Bronchial epithelial cell (primary cell): Measurements from ENCODE around the gene TCEAL9. TPM values are rescaled to one million over a fixed set of nuclear protein-coding genes. Genes with fewer than 3 reads are reported as not detected.
"Not testable (repeated sequence)": the region's sequence is repeated elsewhere in the genome, so short reads cannot be mapped to it uniquely, and the experiment has no call there.

Experiments
- DNase-seq: peaks from one replicate; pipeline ENCODE4 v3.0.0-alpha.2; 2010; ENCODE audit warnings: low read depth
- FAIRE-seq: peaks from 2 replicates; lab custom pipeline; 2011; peaks lifted over from hg19 to GRCh38; lab: Jason Lieb, UNC
- H3K27me3 ChIP-seq: 2 replicates; pipeline ENCODE4 v1.5.1; 2011; ENCODE audit warnings: low read length; ENCODE audit not compliant: control insufficient read depth, insufficient read depth
- H3K36me3 ChIP-seq: 2 replicates; pipeline ENCODE4 v1.5.1; 2011; ENCODE audit warnings: low read length; ENCODE audit not compliant: control insufficient read depth, insufficient read depth
- H3K4me3 ChIP-seq: 2 replicates; pipeline ENCODE4 v1.5.1; 2011; ENCODE audit warnings: mild to moderate bottlenecking, low read depth, low read length, control low read depth
- total RNA-seq: library from RNA; depleted of rRNA; stranded (reverse); fragments of >200 nt; gene quantifications from 2 replicates; pipeline ENCODE4 v1.2.1, GENCODE V29; 2014
- TF ChIP-seq, protein P1 (sequence below): IDR thresholded peaks from 2 replicates; pipeline ENCODE4 v1.5.1; 2011; ENCODE audit warnings: mild to moderate bottlenecking, moderate library complexity, low read length, control low read depth, inconsistent platforms; ENCODE audit not compliant: insufficient read depth, severe bottlenecking

The TCEAL9 gene
- total RNA-seq, 1 donor from 2014 or later, result 46.6 TPM

DNA sequence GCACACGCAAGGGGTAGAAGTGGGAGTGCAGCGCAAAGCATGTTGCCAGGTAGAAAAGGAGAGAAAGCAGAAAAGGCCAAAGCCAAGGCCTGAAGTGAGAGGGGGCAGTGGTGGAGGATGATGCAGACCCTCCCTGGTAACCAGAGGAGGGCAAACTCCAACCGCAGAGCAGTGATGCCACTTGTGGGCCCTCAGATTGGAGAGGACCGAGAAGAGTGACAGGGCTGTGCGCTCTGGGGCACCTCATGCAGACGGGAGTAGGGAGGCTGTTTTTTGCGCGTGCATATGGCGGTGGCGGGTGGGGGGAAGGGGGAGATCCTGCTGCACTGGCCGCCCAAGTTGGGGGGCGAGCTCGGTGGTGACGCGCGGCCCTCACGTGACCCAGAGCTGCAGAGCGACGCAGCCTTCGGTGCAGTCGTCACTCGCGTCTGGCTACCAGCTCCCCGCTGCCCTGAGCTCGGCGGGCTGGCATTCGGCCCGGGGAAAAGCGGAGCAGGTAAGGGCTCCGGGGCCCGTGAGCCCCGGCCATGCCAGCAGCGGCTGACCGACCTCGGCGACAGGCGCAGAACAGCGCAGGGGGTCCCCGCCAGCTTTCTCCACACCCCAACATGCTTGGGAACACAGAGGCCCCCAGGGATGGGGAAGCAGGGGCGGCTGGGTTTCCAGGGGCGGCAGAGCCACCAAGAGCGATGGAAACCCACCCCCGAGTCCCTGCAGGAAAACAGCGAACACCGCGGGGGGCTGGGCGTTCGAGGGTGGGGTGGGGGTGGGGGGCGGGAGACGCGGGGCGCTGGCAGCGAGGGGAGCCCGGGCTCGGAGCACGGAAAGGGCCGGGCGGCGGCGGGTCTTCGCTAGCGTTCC is 20.0 kb downstream of the TCEAL9 start, which contains the start of gene BEX3:
TSS of gene BEX3 (plus strand) at position 421 of the 861 bp plus-strand sequence. CDS start 984 bp downstream, outside the sequence.
- Histone ChIP-seq H3K4me3 (peak within 1 kb of the TSS; percentile 62), H3K27me3 (no peaks in the 10 kb centered on the region), H3K36me3 (no peaks in the 10 kb centered on the region)
- TF ChIP-seq, protein P1, sequence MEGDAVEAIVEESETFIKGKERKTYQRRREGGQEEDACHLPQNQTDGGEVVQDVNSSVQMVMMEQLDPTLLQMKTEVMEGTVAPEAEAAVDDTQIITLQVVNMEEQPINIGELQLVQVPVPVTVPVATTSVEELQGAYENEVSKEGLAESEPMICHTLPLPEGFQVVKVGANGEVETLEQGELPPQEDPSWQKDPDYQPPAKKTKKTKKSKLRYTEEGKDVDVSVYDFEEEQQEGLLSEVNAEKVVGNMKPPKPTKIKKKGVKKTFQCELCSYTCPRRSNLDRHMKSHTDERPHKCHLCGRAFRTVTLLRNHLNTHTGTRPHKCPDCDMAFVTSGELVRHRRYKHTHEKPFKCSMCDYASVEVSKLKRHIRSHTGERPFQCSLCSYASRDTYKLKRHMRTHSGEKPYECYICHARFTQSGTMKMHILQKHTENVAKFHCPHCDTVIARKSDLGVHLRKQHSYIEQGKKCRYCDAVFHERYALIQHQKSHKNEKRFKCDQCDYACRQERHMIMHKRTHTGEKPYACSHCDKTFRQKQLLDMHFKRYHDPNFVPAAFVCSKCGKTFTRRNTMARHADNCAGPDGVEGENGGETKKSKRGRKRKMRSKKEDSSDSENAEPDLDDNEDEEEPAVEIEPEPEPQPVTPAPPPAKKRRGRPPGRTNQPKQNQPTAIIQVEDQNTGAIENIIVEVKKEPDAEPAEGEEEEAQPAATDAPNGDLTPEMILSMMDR, result no peak
- DNase-seq (no peak), FAIRE-seq (no peak)

DNA sequence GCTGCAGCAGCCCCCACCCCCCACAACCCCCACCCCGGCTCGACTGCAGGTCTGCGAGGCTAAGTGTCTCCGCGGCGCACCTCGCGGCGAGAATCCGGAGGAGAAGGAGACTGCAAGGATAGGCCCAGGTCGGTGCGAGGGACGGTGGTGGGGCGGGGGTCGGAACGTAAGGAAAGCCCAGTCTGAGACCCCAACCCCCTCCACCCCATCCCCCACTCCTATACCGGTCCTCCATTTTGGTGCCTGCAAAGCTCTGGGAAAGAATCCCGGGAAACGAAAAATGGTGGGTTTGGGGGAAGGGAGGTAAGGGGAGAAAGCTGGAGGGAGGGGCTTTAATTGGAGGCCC is 20.6 kb downstream of the TCEAL9 start:
- no peak for FAIRE-seq
- Histone ChIP-seq H3K36me3 (no peaks in the 10 kb centered on the region), H3K4me3 (peak overlapping the region; percentile 62), H3K27me3 (no peaks in the 10 kb centered on the region)
- TF ChIP-seq, protein P1, result no peak
- no peak for DNase-seq

DNA sequence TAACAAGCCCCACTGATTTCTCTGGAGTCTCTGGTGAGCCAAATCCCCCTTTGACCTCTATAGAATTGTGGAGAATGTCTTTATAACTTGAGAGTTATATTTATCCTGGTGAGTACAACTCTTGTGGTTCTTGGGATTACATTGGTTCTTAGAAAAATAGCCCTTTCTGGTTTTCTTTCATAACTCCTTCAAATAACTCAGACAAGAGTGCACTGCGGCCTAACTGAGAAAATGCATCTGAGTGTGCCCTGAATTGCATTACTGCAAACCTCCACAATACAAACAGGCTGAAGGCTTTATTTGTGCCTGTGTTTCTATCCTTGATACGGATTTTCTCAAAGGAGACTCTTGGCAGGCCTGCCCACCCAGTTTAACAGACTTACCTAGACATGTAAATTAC is 22.7 kb downstream of the TCEAL9 start:
- FAIRE-seq (no peak), DNase-seq (no peak)
- no peaks in the 10 kb centered on the region for H3K27me3 ChIP-seq
- no peak overlapping the region for H3K4me3 ChIP-seq
- no peaks in the 10 kb centered on the region for H3K36me3 ChIP-seq
- TF ChIP-seq, protein P1, result no peak

DNA sequence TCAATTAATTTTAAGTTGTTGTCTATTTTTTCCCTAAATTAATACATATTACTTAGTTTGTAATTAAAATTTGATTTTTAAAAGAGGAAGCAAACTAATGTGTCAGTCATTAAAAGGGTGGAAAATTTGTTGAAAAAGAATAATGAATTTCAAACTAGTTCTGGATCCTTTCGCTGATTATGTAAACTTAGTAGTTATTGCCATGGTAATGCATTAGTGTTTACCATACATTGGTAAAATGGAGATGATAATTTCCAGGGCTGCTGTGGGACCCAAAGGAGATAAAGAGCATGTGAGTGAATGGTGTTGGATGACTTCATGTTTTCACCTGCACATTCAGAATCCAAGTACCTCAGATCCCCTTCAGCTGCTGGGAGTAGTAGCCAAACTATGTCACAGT is 26.6 kb downstream of the TCEAL9 start:
- no peak for DNase-seq
- H3K27me3 ChIP-seq, result no peaks in the 10 kb centered on the region
- FAIRE-seq, result peak; percentile 87
- no peak overlapping the region for H3K4me3 ChIP-seq
- H3K36me3 ChIP-seq, result no peaks in the 10 kb centered on the region
- TF ChIP-seq, protein P1, result no peak

DNA sequence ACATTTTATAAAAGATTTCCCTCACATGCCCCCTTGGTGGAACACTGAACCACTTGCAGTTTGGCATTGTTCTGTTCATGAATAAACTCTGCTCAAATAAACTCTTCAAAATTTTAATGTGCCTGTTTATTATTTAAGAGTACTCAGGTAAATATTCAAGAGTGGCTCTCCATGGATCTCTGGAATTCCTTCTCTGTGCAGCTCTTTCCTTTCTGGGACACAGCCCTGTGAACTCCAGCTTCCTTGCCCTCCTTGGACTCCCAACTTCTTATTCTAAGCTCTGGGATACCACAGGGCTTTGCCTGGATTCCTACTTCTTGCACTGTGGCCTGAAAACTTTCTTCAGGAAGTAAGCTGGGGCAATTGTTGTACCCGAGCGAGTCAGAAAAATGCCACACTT is 28.4 kb downstream of the TCEAL9 start:
- TF ChIP-seq, protein P1, result no peak
- FAIRE-seq (no peak), DNase-seq (no peak)
- Histone ChIP-seq H3K27me3 (no peaks in the 10 kb centered on the region), H3K36me3 (no peaks in the 10 kb centered on the region), H3K4me3 (no peak overlapping the region)

DNA sequence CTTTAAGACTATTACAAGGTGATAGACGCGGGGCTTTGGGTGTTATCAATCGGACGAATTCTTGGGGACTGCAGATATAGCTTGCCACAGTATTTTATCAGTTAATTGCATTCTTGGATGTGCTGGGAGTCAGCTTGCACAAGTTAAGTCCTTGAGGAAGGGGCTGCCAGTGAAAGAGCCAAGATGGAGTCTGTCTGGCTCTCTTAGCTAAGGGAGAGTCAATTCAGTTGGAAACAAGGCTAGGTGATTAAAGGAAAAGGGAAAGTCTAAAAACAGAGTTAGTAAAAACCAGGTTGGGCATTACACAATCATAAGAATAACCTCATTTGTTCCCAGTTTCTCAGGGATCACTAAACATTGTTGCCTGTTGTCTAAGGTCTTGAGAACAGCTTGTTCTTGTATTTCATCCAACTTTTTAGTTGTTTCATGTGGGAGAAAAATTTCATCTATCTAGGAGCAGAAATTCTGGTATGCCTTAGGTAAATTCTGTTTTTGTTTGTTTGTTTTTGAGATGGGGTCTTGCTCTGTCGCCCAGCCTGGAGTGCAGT is 29.1 kb downstream of the TCEAL9 start:
- H3K27me3 ChIP-seq, H3K4me3 ChIP-seq, H3K36me3 ChIP-seq, DNase-seq, FAIRE-seq: not testable (repeated sequence)
